ENCODE measurements around the gene ACP7.

- no peak for TF ChIP-seq CTCF (IDR thresholded peaks at IDR 0.05; ENCODE audit: low read length)
- TF ChIP-seq EZH2 (IDR thresholded peaks at IDR 0.05; ENCODE audit: borderline replicate concordance, low read length) = no peak
These were observed 18.2 kb upstream of the ACP7 start for GRCh38 chr19:39065928-39066327.

All from OCI-LY1 (cell line).